Measurements from ENCODE around the gene PNKD.

The PNKD gene

DNA sequence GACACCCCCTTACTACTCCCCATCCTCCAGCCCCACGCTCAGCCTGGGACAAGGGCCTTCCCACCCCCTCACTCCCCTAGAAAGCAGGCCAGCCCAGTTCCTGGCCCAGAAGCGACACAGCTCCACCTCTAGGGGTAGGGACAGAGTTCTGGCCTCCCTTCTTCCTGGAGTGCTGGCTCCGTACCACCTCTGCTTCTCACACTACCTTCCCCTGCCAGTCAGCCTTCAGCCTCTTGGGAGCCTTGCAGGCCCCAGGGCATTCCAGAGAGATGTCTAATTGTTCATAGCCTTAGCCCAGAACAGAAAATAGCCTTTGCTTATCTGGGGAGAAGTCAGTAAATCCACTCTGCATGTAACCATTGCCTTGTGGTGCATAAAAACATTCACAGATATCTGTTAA is 73.3 kb downstream of the PNKD start:
- DNase-seq (ENCODE audit: low read depth), result no peak

DNA sequence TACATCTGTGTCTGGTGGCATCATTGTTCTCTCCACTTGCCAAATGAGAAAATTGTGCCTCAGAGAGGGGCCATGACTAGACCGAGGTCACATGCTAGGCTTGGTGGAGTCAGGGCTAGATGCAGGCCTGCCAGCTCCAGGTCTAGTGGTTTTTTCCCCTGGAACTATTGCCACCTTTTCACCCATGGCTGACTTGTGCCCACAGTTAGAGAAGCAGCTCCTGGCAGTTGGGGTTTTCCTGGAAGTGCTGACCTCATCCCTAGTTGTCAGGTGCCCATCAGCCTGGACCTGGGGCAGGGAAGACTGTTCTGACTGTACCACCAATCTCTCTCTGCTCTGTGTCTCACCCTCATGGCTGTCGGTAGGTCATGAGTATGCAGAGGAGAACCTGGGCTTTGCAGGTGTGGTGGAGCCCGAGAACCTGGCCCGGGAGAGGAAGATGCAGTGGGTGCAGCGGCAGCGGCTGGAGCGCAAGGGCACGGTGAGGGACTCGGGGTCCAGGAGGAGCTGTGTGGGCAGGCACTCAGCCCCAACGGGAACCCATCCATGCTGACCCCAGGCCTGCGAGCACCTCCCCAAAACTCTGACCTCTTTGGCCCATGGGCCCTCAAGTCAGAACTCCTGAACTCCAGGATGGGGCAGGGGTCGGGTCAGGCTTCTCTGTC is 73.9 kb downstream of the PNKD start:
- DNase-seq (ENCODE audit: low read depth), result no peak

DNA sequence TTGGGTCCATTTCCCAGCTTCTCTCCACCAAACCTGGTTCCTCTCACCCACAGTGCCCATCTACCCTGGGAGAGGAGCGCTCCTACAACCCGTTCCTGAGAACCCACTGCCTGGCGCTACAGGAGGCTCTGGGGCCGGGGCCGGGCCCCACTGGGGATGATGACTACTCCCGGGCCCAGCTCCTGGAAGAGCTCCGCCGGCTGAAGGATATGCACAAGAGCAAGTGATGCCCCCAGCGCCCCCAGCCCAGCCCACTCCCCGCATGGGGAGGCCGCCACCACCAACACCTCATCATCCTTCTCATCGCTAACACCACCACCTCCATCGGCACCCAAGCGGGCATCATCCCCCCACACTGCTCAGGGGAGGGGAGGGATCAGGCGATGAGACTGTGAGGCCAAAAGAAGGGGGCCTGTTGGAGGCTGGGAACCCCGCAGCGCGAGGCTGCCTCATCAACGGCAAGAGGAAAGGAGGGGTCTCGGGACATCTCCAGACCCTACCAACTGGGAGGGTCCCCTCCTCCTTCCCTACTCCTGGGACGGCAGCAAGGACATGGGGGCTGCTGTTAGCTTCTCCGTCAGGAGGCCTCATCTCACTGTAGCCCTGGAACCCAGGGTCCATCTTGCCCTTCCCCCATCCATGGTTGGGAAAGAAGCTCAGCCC is 74.6 kb downstream of the PNKD start:
- DNase-seq (ENCODE audit: low read depth), result no peak

DNA sequence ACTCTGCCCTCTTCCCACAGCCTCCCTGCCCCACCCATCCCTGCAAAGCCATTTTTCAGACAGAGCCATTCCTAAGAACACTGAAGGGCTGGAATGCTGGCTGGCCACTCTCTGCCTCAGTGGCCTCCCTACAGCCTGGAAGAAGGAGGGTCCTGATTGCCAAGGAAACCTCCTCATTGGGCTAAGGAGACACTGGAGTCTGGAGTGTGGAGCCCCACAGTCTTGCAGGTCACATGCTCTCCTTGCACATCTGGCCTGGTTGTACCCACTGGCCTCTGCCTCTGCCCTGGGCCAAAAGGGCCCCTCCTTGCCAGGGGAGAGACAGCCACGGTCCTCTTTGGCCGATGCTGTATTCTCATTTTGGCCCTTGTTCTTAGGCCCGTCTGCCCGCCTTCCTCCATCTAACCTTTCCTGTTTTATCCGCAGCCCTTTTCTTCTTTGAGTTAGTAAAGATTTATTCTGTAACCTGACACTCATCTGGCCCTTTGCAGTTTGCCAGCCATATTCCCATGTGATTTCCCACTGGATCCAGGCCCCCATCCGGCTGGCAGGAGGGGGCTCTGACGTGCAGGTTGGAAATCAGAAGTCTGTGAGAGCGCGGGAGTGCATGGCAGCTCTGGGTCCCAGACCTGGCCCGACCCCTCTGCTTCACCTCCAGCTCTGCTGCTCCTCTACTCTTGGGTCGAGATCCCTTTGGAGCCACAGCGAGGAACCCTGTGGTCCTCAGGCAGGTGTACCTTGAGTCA is 75.3 kb downstream of the PNKD start:
- DNase-seq (ENCODE audit: low read depth), result no peak

DNA sequence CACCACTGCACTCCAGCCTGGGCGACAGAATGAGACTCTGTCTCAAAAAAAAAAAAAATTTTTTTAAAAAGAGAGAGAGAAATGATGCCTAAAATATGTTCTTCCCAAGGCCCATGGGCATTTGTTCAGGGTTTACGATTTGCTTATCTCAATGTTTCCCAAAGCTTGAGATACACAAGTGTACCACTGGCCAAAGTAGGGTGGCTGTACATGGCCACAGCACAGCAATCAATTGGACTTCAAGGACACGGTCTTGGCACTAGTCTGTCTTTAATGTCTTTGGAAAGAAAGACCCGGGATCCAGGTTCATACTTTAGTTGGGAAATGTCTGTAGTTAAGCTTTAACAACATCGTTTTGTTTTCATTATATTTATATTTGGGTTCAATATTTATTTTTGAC is 76.9 kb downstream of the PNKD start:
- no peak for DNase-seq (ENCODE audit: low read depth)

DNA sequence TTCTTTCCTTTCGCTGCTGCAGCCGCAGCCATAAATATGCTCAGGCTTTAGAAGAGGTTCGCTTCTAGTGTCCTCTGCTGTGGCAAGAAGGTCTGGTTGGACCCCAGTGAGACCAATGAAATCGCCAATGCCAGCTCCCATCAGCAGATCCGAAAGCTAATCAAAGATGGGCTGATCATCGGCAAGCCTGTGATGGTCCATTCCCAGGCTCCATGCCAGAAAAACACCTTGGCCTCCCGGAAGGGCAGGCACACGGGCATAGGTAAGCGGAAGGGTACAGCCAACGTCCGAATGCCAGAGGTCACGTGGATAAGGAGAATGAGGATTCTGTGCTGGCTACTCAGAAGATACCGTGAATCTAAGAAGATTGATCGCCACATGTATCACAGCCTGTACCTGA is 83.7 kb downstream of the PNKD start:
- DNase-seq (ENCODE audit: low read depth), result no peak

DNA sequence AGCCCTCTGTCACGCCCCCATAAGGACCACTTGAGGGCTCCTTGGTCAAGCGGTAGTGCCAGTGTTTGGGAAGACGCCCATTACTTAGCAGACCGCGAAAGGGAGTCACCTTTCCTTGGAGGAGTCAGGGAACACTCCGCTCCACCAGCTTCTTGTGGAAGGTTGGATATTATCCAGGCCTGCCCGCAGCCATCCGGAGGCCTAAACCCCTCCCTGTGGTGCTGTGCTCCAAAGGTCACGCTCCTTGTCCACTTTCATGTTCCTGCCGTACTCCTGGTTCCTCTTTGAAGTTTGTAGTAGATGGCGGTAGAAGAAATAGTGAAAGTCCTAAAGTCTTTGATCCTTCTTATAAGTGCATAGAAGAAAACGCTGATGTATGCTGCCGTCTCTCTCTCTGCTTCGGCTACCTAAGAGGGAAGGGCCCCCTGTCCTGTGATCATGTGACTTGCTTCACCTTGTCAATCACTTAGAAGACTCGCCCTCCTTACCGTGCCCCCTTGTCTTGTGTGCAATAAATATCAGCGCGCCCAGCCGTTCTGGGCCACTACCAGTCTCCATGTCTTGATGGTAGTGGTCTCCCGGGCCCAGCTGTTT is 84.6 kb downstream of the PNKD start:
- no peak for DNase-seq (ENCODE audit: low read depth)

DNA sequence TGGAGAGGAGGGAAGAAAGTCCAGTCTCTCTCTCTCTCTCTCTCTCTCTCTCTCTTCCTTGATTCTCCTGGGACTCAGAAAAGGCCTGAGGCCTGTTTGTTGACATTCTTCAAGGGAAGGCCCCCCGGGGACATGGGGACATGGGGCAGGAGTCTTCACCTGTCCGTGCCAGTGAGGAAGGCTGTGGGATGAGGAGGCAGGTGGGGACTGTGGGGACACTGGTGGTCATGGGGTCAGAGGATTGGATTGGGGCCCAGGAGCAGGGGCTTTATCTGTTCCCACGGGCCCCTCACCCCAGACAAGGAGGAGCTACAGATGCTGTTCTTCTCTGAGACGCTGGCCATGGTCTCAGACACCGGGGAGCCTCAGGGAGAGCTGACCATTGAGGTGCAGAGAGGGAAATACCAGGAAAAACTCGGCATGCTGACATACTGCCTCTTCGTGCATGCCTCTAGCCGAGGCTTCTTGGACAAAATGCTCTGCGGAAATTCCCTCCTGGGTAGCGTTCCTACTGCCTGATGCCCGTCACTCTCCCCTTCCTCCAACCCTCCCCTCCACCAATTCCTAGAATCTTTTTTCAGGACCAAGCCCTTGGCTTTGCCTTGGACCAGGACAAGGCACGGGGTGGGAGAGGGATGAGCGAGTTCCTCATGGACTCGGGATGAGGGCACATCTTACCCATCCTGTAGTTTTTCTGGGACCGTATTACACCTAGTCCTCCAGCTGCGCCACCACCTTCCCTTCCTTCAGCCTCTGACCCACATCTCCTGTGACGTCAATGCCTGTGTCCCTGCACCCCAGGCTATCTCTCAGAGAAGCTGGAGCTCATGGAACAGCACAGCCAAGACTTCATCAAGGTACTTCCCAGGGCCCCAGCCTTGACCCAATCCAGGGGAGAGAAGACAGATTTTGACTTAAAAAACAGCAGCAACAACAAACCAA is 87.2 kb downstream of the PNKD start:
- DNase-seq (ENCODE audit: low read depth), result no peak

DNA sequence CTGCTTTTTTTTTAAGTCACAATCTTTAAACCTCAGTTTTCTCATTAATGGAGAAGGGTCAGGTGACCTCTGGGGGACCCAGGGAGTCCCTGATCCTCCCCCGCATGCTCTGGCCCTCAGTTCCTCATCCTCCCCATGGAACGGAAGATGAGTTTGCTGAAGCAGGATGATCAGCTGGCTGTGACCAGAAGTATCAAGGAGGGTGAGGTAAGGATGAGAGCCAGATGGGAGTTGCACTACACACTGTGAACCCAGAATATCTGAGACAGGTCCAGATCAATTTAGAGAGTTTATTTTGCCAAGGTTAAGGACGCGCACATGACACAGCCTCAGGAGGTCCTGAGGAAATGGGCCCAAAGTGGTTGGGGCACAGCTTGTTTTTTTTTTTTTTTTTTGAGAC is 90.1 kb downstream of the PNKD start:
- DNase-seq (ENCODE audit: low read depth), result no peak

DNA sequence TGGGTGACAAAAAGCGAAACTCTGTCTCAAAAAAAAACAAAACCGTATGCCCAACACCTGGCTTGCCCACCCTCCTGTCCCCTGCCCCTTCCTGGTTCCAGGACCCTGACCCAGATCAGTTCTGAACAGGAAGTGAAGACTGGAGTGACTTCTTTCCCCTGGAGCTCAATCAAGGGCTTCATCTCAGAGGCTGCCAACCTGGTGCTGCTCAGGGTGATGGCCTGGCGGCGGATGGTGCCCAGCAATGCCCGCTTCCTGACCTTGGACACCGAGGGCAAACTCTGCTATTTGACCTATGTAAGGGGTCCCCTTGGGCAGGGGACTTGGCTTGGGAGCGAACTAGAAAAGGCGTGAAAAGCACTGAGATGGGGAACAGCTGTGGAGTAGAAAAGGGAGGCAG is 92.3 kb downstream of the PNKD start:
- no peak for DNase-seq (ENCODE audit: low read depth)

DNA sequence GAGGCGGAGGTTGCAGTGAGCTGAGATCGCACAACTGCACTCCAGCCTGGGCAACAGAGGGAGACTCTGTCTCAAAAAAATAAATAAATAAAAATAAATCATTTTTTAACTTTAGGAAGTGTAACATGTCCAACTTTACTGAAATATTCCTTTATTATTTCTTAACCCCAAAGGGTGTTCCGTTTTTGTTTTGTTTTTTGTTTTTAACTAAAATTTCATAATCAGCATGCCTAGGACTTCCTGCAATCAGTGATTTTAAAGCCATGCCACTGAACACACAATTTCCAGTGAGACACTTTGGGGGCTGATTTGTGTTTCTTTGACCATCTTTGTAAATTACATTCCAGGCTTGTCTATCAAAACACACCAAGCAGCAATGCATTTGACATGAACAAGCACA is 93.4 kb downstream of the PNKD start:
- no peak for DNase-seq (ENCODE audit: low read depth)

DNA sequence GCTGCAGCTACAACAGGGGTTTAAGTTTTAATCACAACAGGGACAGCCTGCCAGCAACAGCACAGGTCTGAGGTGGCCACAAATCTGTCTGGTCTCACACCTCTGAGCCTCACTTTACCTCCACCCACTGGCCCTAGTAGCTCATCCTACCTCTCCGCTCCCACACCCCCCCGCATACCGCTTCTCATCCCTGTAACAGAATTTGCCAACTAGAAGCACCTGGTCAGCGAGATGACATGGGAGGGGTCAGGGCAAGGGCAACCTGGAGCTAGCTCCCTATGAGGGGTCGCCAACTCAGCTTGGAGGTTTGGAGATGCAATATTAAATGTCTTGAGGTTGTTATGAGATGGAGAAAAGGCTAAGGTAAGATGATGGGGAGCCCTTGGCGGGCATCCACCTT is 93.9 kb downstream of the PNKD start:
- no peak for DNase-seq (ENCODE audit: low read depth)

DNA sequence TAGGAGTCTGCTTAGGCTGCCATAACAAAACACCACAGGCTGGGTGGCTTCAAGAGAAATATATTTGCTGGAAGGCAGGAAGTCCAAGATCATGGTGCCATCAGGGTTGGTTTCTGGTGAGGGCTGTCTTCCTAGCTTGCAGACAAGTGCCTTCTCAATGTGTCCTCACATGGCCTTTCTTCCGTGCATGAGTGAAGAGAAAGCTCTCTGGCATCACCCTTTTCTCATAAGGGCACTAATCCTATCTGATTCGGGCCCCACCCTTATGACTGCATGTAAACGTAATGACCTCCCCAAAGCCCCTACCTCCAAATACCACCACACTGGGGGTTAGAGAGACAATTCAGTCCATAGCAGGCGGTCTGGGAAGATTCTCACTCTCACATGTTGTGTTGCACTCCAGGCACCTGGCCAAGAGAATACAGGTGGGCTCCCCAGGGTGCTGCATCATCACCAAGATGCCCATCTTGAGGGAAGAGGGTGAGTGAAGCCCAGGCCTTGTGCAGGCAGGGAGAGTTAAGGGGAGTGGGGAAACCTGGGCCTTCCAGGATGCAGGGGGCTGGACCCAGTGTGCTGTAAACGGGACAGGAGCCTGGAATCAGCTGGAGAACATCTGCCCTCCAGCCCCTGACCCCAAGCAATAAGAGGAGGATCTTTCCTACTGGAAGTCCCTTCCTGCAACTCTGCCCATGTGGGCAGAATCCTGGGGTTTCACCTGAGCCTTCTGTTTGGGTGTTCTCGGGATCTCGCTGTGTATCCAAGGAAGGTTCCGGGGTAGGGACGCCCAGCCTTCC is 96.5 kb downstream of the PNKD start:
- DNase-seq (ENCODE audit: low read depth), result no peak

DNA sequence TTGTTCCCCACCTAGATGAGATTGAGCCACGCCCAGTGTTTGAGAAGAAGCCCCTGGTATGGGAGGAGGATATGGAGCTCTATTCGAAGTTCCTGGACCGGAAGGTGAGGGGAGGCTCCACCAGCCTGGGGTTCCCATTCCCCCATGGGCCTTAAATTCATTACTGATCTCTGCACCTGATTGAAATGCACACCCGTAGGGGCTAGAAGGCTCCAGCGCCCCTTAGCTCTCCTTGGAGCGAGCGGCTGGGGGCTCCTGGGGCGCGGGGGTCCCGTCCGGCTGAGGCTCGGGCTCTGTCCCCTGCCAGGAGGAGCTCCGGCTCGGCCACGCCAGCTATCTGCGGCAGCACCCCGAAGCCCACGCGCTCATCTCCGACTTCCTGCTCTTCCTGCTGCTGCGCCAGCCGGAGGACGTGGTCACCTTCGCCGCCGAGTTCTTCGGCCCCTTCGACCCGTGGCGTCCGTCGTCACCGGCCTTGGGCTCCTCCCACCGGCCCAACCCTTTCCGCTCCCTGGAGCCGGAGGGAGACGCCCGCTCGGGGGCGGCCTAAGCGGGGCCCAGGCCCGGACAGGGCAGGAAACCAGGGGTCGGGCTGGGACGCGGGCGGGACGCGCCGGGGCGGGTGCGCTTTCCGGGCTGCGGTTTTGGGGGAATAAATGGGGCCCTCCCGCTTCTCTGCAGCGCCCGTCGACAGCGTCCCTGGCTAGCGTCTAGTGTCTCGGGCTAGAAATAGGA is 97.3 kb downstream of the PNKD start:
- DNase-seq (ENCODE audit: low read depth), result no peak

DNA sequence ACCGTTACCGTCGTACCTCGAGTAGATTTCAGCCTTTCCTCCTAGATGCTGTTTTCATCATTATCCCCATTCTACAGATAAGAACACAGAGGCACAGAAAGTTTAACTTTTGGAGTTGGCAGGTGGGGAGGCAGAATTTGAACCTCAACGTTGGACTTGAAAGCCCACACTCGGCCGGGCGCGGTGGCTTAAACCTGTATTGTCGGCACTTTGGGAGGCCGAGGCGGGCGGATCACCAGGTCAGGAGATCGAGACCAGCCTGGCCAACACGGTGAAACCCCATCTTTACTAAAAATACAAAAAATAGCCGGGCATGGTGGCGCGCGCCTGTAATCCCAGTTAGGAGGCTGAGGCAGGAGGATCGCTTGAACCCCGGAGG is 97.8 kb downstream of the PNKD start:
- DNase-seq (ENCODE audit: low read depth), result no peak

DNA sequence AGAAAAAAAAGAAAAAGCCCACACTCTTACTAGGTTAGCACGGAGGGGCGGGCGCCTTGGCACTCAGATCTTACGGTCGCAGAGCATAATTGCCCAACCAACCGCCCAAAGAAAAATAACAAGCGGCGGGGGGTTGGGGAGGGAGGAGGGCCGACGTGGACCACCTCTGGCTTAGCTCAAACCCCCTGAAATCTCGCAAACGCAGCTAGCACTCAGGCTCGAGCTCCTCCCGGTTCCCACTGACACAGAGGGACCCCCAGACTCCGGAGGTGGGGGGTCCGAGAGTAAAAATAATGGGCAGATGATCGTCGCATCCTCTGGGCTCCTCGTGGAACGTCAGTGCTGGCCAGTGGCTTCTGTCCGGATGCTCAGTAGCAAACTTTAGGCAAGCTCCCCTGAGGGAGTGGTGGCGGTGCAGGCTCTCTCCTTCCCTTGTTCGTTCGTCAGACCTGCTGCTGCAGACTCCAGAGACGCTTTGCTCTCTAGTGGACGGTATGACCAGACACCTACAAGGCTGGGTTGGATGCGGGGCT is 98.4 kb downstream of the PNKD start:
- no peak for DNase-seq (ENCODE audit: low read depth)

DNA sequence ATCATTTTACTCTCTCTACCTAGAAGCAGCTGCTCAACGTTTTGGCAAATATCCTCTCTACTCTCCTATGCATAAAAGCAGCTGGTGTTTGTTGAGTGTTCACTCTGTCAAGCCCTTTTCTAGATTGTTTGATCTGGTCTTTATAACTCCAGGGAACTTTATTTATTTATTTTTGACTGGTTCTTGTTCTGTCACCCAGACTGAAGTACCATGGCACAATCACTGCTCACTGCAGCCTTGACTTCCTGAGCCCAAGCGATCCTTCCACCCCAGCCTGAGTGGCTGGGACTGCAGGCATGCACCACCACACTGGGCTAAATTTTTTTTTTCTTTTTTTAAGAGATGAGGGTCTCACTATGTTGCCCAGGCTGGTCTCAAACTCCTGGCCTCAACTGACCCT is 99.0 kb downstream of the PNKD start:
- no peak for DNase-seq (ENCODE audit: low read depth)

DNA sequence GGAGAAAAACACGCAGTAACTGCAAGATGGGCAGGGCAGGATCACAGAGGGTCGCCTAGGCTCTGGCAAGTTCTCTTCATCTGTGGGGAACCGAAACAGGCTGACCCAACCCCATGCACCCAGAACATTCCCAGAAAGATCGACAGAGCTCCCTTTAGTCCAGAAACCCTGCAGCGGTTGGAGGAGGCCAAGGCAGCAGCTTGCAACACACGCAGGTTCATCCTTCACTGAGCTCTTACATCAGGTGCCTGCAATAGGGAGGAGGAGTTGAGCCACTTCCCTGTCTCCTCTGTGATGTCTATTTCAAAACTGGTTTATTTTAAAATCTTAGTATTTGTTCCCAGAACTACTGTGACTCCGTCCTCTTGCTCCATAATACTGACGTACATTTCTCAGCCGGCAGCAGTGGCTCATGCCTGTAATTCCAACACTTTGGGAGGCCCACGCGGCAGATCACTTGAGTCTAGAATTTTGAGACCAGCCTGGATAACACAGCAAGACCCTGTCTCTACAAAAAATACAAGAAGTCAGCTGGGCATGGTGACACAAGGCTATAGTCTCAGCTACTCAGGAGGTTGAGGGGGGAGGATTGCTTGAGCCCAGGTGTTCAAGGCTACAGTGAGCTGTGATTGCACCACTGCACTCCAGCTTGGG is 100.2 kb downstream of the PNKD start:
- no peak for DNase-seq (ENCODE audit: low read depth)

DNA sequence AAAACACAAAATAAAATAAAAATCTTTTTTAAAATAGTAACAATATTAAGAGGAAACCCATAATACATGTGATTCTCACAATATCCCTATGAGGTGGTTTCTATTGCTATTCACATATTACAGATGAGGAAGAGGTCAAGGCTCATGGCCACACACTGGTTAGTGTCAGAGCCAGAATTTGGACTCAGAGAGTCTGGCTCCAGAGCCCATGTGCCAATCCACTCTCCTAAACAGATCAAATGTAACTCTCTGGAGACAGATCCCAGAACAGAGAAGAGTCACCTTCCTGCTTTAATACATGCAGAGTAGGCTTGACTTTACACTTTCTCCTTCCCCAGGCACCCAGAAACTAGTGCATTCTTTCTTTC is 101.6 kb downstream of the PNKD start:
- DNase-seq (ENCODE audit: low read depth), result no peak

DNA sequence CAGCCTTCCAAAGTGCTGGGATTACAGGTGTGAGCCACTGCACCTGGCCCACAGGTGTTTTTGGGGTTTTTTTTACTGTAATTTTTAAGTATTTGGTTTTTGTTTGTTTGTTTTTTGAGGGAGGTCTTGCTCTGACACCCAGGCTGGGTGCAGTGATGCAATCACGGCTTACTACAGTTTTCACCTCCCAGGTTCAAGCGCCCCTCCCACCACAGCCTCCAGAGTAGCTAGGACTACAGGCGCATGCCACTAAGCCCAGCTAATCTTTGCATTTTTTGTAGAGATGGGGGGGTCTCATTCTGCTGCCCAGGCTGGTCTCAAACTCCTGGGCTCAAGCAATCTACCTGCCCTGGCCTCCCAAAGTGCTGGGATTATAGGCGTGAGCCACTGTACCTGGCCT is 104.5 kb downstream of the PNKD start:
- no peak for DNase-seq (ENCODE audit: low read depth)

All from non-pigmented ciliary epithelial cell (primary cell).